Activated CD8-positive, alpha-beta memory T cell treated with anti-CD3 and anti-CD28 coated beads for 24 hours (primary cell): ENCODE measurements around the gene ALCAM.
A peak's percentile ranks its signal among the peaks of the same experiment; 100 is the strongest.
"Not testable (repeated sequence)": the region's sequence is repeated elsewhere in the genome, so short reads cannot be mapped to it uniquely, and the experiment has no call there.

Source experiments
- DNase-seq: peaks from one replicate; pipeline ENCODE4 v3.0.0-alpha.2; 2020

ALCAM gene

GRCh38 chr3:105356988-105357387 lies 9.7 kb upstream of the ALCAM start:
- DNase-seq: no peak

GRCh38 chr3:105359098-105359762 lies 7.5 kb upstream of the ALCAM start:
- no peak for DNase-seq

- no peak for DNase-seq
Observed at GRCh38 chr3:105360003-105360402, 6.7 kb upstream of the ALCAM start.

DNA sequence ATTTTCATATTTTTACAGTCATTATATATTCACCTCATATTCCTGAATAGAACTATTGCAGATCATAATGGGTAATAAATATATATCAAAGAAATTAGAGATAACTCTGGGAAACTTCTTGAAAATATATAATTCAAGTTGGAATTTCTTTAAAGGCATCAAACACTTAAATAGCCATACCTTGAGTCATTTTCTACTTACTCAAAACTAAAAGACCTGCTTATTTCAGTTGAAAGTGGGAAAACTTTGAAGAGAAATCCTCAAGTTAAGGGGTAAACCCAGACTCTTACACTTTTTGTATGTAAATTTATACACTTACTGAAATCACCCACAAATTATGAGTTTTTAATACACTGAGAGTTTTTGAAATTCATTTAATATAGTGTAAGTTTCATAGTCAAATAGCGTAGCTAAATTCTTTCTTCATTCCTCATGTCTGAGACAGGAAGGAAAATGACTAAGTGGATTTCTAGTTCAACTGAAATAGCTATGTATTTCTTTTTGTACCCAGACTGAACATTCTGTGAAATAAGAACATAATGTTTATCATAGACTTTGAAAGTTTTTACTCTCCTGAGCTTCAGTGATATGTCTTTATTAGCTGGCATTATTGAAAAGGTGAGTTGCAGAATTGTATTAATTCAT lies 4.6 kb upstream of the ALCAM start:
- DNase-seq: no peak

DNA sequence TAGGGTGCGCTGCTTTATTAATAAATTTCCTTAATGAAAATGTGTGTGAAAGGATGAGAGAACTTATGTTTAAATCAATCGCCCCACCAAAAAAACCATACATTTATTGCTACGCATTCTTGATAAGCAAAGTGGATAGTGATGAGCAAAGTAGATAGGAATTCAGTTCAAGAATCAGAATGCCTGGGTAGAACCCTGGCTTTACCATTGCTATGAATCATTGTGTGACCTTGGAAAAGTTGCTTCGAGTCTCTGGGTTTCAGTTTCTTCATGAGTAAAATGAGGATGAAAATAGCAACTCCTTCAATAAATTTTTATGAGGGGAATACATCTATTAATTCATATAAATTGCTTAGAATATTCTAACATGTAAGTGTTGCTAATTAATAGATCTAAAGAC lies 2.6 kb upstream of the ALCAM start:
- DNase-seq: no peak

DNA sequence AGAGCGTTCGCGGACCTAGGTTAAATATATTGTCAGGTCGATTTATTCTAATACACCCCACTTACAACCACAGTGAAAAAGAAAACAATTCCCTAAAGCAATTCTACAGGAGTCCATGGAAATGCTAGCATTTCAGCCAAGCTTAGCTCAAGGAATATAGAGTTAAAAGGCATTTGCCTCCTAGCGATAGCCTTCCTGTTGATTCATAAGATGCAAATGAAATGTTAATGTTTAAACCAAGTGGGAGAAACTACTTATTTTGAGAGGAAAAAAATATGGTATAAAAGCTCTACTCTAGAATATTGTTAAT lies 1.7 kb upstream of the ALCAM start:
- DNase-seq: no peak

DNA sequence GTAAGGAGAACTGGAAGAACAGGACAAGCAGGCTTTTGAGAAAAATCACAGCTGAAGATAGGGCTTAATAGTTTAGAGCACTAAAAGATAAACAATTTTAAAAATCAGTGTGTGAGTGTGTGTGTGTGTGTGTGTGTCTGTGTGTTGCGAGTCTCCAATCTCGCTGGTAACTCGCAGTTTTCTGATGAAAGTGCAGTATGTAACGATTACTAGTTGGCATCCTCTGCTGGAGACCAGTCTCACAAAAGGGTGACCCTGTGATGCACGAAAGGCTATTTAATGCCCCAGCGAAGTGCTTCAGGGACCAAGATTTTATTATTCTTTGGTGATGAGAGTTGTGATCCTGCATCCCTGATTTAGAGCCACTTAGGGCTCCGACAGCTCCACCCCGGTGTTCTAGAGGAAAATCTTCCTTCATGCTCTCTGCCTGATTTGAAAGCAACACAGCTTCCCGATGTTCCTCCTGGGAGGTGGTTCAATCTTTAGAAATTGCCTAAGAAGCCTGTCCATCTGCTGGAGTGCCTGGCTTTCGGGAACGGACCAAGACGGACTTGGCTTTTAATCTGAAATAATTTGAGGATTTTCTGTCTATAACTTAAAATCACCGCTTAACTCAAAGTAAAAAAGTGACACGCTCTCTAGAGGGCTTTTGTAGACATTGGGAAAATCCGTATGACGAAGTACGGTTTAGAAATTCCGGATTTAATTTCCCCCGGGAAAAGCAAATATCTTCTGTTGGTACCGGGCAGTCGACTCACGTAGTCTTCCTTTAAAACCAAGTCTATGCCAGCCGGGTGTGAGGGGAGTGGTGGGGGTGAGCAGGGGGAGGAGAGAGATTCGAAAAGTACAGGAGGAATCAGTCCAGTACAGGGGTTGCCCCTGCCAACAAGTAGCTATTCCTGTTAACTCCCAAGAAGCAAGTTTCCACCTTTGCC lies 1.1 kb upstream of the ALCAM start:
- no peak for DNase-seq

DNA sequence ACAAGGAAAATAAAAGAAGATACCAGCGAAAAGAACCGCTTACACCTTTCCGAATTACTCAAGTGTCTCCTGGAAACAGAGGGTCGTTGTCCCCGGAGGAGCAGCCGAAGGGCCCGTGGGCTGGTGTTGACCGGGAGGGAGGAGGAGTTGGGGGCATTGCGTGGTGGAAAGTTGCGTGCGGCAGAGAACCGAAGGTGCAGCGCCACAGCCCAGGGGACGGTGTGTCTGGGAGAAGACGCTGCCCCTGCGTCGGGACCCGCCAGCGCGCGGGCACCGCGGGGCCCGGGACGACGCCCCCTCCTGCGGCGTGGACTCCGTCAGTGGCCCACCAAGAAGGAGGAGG lies 325 bp downstream of the ALCAM start:
- no peak for DNase-seq

- peak; percentile 83 for DNase-seq
Observed at GRCh38 chr3:105367406-105368213, 901 bp downstream of the ALCAM start.

GRCh38 chr3:105368566-105369499 lies 2.1 kb downstream of the ALCAM start:
- peak; percentile 82 for DNase-seq

DNA sequence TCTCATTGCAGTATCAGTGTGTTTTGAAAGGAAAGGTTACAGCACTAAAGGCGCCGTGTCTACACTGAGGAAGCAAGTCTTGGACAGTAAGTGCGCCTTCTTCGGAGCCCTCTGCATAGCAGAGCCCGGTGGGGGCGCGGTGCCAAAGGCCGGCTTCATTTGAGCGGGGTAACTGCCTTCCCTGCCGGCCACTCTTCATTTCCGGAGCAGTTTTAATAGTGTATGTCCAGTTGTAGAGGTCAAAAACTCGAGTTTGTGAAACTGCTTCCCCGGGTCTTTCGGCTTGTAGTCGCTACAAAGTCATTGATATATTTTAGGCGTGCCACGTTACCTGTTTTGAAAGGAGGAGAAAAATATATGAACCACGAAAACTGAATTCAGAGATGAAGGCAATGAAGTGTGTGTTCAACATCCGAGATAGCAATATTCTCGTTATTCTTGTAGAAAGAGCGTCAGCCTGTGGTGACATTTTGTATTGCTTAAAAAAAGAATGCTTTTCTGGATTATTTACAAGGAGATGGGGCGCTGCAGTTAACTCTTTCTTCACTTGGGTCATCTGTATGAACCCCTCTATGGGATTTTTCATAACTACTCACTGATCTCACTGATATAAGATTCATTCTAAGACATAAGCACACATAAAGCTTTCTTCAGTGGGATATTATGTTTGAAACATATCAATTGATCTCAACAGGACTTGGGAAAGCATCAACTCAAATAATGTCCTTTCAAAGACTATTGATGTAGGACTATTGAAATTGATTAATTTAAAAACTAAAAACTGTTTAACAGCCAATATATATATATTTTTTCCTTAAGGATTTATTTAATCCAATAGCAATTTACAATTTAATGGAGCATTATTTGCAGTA lies 3.0 kb downstream of the ALCAM start:
- DNase-seq: no peak

DNA sequence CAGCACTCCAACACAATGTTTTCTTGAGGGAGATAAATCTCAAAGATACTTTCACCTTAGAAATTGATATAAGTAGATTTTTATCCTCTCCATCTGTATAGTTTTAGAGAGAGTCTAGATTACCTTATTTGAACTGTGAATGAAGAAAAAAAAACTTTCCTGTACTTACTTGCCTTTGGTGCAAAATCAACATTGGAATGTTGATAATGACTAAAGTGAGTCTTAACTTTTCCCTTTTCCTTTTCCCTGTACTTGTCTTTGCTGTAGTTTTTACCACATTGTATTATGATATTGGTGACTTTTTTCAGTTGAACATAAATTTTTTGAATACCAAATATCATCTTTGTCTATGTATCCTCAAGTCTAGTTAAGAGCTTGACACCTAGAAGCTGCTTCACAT lies 6.7 kb downstream of the ALCAM start:
- DNase-seq: no peak

DNA sequence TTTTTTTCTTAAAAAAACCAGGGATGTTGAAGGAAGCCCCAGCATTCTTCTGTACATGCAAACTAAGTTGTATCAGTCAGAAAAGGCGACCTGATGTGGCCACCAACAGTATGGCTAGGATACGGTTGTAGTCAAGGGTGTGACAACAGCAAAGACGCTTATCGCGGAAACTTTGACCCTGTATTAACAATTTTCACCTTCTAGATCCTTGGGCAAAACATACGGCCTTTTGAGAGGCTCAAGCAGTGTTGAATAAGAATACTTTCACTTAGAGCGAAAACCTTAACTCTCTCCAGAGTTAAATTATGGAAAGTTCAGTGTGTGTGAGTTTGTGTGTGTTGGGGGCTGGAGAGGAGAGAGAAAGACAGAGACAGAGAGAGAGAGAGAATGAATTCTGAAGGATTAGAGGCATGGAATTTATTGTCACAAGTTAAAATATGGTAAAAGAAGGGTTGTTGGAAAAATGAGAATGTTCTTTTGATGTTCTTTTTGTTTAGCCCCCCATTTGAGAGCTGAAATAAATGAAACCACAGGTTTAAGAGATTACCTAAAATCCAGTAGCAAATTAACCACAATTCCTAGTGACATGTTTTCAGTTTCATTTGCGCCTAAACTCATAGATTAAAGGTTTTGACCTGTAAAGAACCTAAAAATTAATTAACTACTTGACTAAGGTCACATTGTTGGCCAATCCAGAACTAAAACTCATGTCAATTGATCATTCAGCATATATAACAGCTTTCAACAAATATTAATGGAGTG lies 9.2 kb downstream of the ALCAM start:
- no peak for DNase-seq

DNA sequence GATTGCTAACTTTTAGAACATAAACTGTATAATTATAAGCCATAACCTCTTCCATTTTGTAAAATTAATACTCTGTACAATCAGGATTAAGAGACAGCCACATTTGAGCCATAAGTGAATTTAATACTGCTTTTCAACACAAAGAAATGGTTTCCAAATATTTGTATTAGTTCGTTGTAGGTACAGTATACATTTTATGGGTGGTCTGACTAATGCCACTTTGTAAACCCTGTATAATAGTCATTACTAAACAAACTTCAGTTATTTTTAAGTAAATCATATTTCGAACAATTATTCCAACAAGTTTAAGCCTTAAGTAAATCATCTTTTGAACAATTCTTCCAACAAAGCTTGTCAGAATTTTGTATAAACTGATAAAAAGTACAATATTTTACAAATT lies 11.0 kb downstream of the ALCAM start:
- DNase-seq: no peak

- DNase-seq: no peak
Observed at GRCh38 chr3:105385179-105385578, 18.5 kb downstream of the ALCAM start.

GRCh38 chr3:105385819-105386508 lies 19.3 kb downstream of the ALCAM start:
- DNase-seq: no peak

GRCh38 chr3:105387122-105387751 lies 20.5 kb downstream of the ALCAM start:
- no peak for DNase-seq

DNA sequence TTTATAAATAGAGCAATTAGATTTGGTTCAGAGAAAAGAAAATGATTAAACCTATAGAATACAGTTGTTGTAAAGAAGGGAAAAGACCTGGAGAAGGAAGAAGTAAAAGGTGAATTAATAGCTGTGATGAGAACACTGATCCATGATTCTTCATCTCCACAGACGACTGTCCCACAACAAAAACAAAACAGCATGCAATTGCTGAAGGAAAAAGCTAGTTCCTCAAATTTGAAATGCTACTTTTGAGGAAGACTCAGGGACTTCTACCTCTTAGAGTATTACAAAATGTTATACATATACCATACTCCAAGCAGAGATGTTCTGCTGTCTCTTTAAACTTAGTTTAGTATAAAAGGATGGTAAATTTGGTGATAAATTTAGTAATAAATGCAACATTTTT lies 21.5 kb downstream of the ALCAM start:
- DNase-seq: no peak

DNA sequence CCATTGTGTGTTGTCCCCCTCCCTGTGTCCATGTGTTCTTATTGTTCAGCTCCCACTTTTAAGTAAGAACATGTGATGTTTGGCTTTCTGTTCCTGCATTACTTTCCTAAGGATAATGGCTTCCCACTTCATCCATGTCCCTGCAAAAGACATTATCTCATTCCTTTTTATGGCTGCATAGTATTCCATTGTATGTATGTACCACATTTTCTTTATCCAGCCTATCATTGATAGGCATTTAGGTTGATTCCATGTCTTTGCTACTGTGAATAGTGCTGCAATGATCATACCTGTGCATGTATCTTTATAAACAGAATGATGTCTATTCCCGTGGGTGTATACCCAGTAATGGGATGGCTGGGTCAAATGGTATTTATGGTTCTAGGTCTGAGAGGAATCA lies 23.1 kb downstream of the ALCAM start:
- not testable (repeated sequence) for DNase-seq
